WERI-Rb-1 (cell line): Measurements from ENCODE around the gene SF3B3.

Source experiments
- DNase-seq: peaks from one replicate; pipeline ENCODE4 v3.0.0-alpha.2; 2020
- H3K27ac ChIP-seq: fragments of 250-450 bp; sonication (Bioruptor Pico); 2 replicates; pipeline ENCODE4 v1.5.1; 2020; ENCODE audit warnings: mild to moderate bottlenecking, moderate library complexity
- H3K27me3 ChIP-seq: fragments of 250-450 bp; sonication (Bioruptor Pico); 2 replicates; pipeline ENCODE4 v1.5.1; 2021; ENCODE audit warnings: mild to moderate bottlenecking, low read depth, moderate library complexity; ENCODE audit not compliant: insufficient read depth, severe bottlenecking
- H3K36me3 ChIP-seq: fragments of 250-450 bp; sonication (Bioruptor Pico); 2 replicates; pipeline ENCODE4 v1.5.1; 2020; ENCODE audit warnings: mild to moderate bottlenecking, moderate library complexity
- H3K4me3 ChIP-seq: 2 replicates; pipeline ENCODE4 v1.5.1; 2011; ENCODE audit warnings: low read depth, mild to moderate bottlenecking, control low read depth, low read length
- H3K9me3 ChIP-seq: fragments of 250-450 bp; sonication (Bioruptor Pico); 2 replicates; pipeline ENCODE4 v1.5.1; 2021; ENCODE audit warnings: mild to moderate bottlenecking, moderate library complexity; ENCODE audit not compliant: severe bottlenecking
- TF ChIP-seq, protein P1 (sequence below): IDR thresholded peaks from 2 replicates; pipeline ENCODE4 v1.5.1; 2011; ENCODE audit warnings: low read depth, mild to moderate bottlenecking, control low read depth, inconsistent platforms, low read length

Gene SF3B3

GRCh38 chr16:70478912-70479341, 44.7 kb upstream of the SF3B3 start:
- no peak overlapping the region for H3K27ac ChIP-seq
- no peaks in the 10 kb centered on the region for H3K27me3 ChIP-seq
- H3K4me3 ChIP-seq = no peak overlapping the region
- TF ChIP-seq, protein P1, sequence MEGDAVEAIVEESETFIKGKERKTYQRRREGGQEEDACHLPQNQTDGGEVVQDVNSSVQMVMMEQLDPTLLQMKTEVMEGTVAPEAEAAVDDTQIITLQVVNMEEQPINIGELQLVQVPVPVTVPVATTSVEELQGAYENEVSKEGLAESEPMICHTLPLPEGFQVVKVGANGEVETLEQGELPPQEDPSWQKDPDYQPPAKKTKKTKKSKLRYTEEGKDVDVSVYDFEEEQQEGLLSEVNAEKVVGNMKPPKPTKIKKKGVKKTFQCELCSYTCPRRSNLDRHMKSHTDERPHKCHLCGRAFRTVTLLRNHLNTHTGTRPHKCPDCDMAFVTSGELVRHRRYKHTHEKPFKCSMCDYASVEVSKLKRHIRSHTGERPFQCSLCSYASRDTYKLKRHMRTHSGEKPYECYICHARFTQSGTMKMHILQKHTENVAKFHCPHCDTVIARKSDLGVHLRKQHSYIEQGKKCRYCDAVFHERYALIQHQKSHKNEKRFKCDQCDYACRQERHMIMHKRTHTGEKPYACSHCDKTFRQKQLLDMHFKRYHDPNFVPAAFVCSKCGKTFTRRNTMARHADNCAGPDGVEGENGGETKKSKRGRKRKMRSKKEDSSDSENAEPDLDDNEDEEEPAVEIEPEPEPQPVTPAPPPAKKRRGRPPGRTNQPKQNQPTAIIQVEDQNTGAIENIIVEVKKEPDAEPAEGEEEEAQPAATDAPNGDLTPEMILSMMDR = no peak
- H3K36me3 ChIP-seq = peaks cover 57% of the 10 kb centered on the region
- H3K9me3 ChIP-seq = no peaks in the 10 kb centered on the region
- DNase-seq = no peak

GRCh38 chr16:70480127-70481105, 43.2 kb upstream of the SF3B3 start:
- H3K36me3 ChIP-seq = peaks cover 65% of the 10 kb centered on the region
- no peak for DNase-seq
- H3K27ac ChIP-seq = no peak overlapping the region

GRCh38 chr16:70481929-70482536, 41.6 kb upstream of the SF3B3 start:
- Histone ChIP-seq H3K27ac (no peak overlapping the region), H3K4me3 (no peak overlapping the region), H3K36me3 (peaks cover 65% of the 10 kb centered on the region), H3K27me3 (no peaks in the 10 kb centered on the region), H3K9me3 (no peaks in the 10 kb centered on the region)
- TF ChIP-seq, protein P1 = no peak
- DNase-seq = no peak

More at GRCh38 chr16:70480127-70481105, 43.2 kb upstream of the SF3B3 start:
- no peaks in the 10 kb centered on the region for H3K9me3 ChIP-seq
- TF ChIP-seq, protein P1 = no peak
- no peaks in the 10 kb centered on the region for H3K27me3 ChIP-seq
- H3K4me3 ChIP-seq = no peak overlapping the region

DNA sequence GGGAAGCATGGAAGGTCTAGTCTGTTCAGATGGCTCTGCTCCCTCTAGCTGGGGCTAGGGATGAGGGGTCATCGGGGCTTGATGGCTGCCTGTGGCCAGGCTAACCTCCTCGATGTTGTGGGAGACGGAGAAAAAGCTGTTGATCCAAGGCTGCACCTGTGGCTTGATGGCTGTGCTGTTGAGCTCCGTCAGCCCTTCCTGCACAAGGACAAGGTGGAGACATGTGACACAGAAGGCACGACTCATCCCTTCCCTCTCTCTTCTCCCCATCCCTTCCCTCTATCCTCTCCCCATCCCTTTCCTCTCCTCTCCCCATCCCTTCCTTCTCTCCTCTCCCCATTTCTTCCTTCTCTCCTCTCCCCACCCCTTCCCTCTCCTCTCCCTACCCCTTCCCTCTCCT, 41.0 kb upstream of the SF3B3 start:
- Histone ChIP-seq H3K27me3 (no peaks in the 10 kb centered on the region), H3K36me3 (peaks cover 61% of the 10 kb centered on the region), H3K9me3 (no peaks in the 10 kb centered on the region), H3K4me3 (no peak overlapping the region), H3K27ac (no peak overlapping the region)
- TF ChIP-seq, protein P1 = no peak
- no peak for DNase-seq

GRCh38 chr16:70483426-70483825, 40.2 kb upstream of the SF3B3 start:
- peaks cover 54% of the 10 kb centered on the region for H3K36me3 ChIP-seq
- DNase-seq = no peak
- no peak overlapping the region for H3K27ac ChIP-seq
- no peaks in the 10 kb centered on the region for H3K27me3 ChIP-seq
- no peaks in the 10 kb centered on the region for H3K9me3 ChIP-seq
- TF ChIP-seq, protein P1 = no peak
- H3K4me3 ChIP-seq = no peak overlapping the region
